Adrenal gland (tissue), 12 donors: Measurements from ENCODE around the gene BCL2L11. TPM values are rescaled to one million over a fixed set of nuclear protein-coding genes. Genes with fewer than 3 reads are reported as not detected.

ENCODE experiments used
- DNase-seq, 7 donors: peaks; one replicate each; pipeline ENCODE4 v3.0.0-alpha.2; 2019 to 2020
- H3K27ac ChIP-seq, 5 donors: fragments of 200-600 bp; sonication (generic) in 4 of 5; 1 replicate in 3 of 5; 2 replicates in 2 of 5; pipeline versions ENCODE4 v1.5.1 to v1.8.0; 2016 to 2020; ENCODE audit warnings: mild to moderate bottlenecking in 1 of 5
- H3K27me3 ChIP-seq: fragments of 200-600 bp; 2 replicates; pipeline ENCODE4 v1.8.0; 2021
- H3K36me3 ChIP-seq, 2 donors: fragments of 200-600 bp; replicated peaks in 1 of 2; 1 replicate in 1 of 2; 2 replicates in 1 of 2; pipeline versions ENCODE4 v1.5.1 to v1.8.0; 2018 to 2022
- H3K4me1 ChIP-seq, 2 donors: fragments of 200-600 bp; replicated peaks in 1 of 2; 1 replicate in 1 of 2; 2 replicates in 1 of 2; pipeline versions ENCODE4 v1.5.1 to v1.8.0; 2018 to 2021
- H3K4me3 ChIP-seq, 4 donors: fragments of 200-600 bp; sonication (generic) in 3 of 4; one replicate each; pipeline ENCODE4 v1.5.1; 2016 to 2018
- H3K9me3 ChIP-seq, 3 donors: fragments of 200-600 bp; sonication (generic) in 1 of 3; replicated peaks in 1 of 3; 1 replicate in 2 of 3; 2 replicates in 1 of 3; pipeline versions ENCODE4 v1.5.1 to v1.8.0; 2016 to 2021
- CTCF ChIP-seq, 6 experiments: fragments of 450-650 bp in 4 of 6; fragments of 200-600 bp in 2 of 6; sonication (generic) in 1 of 6; IDR thresholded peaks; 1 replicate in 5 of 6; 2 replicates in 1 of 6; pipeline versions ENCODE4 v1.5.1 to v1.8.0; 2016 to 2021; ENCODE audit warnings: antibody characterized with exemption in 6 of 6, mild to moderate bottlenecking in 2 of 6, moderate library complexity in 1 of 6
- POLR2A ChIP-seq, 2 donors: fragments of 450-650 bp; IDR thresholded peaks; one replicate each; pipeline ENCODE4 v1.6.1; 2017; ENCODE audit warnings: antibody characterized with exemption in 2 of 2, mild to moderate bottlenecking in 2 of 2, moderate library complexity in 1 of 2
- WGBS, 4 donors: extraction: QIAGEN DNeasy Blood & Tissue Kit in 2 of 4; methylation state at CpG; one replicate each; pipeline versions ENCODE4 v1.1.5 to v1.1.7; 2013 to 2017; 5-methylcytosine and 5-hydroxymethylcytosine counted together
- intact Hi-C, 2 donors: fragments of 100-400 bp; cut with DNase I; formaldehyde crosslinking; loops; one replicate each; pipeline versions ENCODE4 v1.14.1 to v1.15.0; 2022 to 2023
- polyA plus RNA-seq, 3 donors: library from polyadenylated mRNA; stranded (reverse); fragments of 200-250 nt in 2 of 3; fragments of 350-450 nt in 1 of 3; fragmentation: Illumina TruSeq in 1 of 3; extraction: RNeasy Lipid Tissue Mini Kit (QIAGEN cat#74804) in 1 of 3; gene quantifications; one replicate each; pipeline ENCODE4 v1.2.3, GENCODE V29; 2013 to 2014
- total RNA-seq, 9 donors: library from RNA; depleted of rRNA in 4 of 9; stranded (reverse); fragments of >200 nt in 4 of 9; fragments of 120-200 nt in 1 of 9; fragmentation: NEBNext Ultra II Directional in 1 of 9; extraction: Animal tissue kit (Norgen Biotek cat#: 25700) in 1 of 9; gene quantifications; one replicate each; pipeline versions ENCODE4 v1.1.0 to v1.2.4, GENCODE V29; 2013 to 2023
- donor health status: healthy with polysubstance abuse.
- donor health status: Bipolar disorder and iron deficiency.
- donor health status: DM: yes; HTN: yes; CAD: no.
- donor health status: DM: no; HTN: no; CAD: no.
- donor health status: DM: no; HTN: no; CAD: no.
- donor health status: DM: yes; HTN: yes; CAD: no.

Gene BCL2L11
- total and polyA plus RNA-seq, 12 donors, result 2.5 to 165 (median 15.7) TPM

GRCh38 chr2:111209045-111209514 lies 88.4 kb downstream of the BCL2L11 start:
- 89 to 96% (median 95%) methylated on average over 1 of the region's 1 CpG for WGBS, 4 donors
- no peak for DNase-seq
- intact Hi-C loops, result no loop called here
- peaks cover 0 to 5% (median 0%) of the 10 kb centered on the region in 3 donors for H3K9me3 ChIP-seq
- no peak overlapping the region for H3K27ac ChIP-seq
- H3K4me3 ChIP-seq, result no peak overlapping the region
- no peaks in the 10 kb centered on the region for H3K27me3 ChIP-seq
- TF ChIP-seq CTCF (IDR thresholded peaks at IDR 0.05) (no peak), POLR2A (IDR thresholded peaks at IDR 0.05) (no peak)
- H3K4me1 ChIP-seq, result no peaks in the 10 kb centered on the region
- no peaks in the 10 kb centered on the region for H3K36me3 ChIP-seq

- Histone ChIP-seq H3K9me3 (peaks cover 0 to 12% (median 0%) of the 10 kb centered on the region in 3 donors), H3K36me3 (no peaks in the 10 kb centered on the region), H3K4me1 (no peaks in the 10 kb centered on the region), H3K4me3 (no peak overlapping the region), H3K27ac (no peak overlapping the region), H3K27me3 (no peaks in the 10 kb centered on the region)
- no peak for DNase-seq
- intact Hi-C loops, result no loop called here
- no peak for TF ChIP-seq CTCF (IDR thresholded peaks at IDR 0.05)
- no peak for TF ChIP-seq POLR2A (IDR thresholded peaks at IDR 0.05)
- 96 to 100% (median 99%) methylated on average over 1 of the region's 1 CpG for WGBS, 4 donors
Observed at GRCh38 chr2:111210036-111210435, 89.3 kb downstream of the BCL2L11 start.

GRCh38 chr2:111213877-111214276 lies 93.2 kb downstream of the BCL2L11 start:
- H3K9me3 ChIP-seq, result peaks cover 0 to 12% (median 0%) of the 10 kb centered on the region in 3 donors
- DNase-seq, result no peak
- H3K36me3 ChIP-seq, result no peaks in the 10 kb centered on the region
- H3K4me3 ChIP-seq, result no peak overlapping the region
- H3K27me3 ChIP-seq, result no peaks in the 10 kb centered on the region
- intact Hi-C loops, result no loop called here
- TF ChIP-seq POLR2A (IDR thresholded peaks at IDR 0.05) (no peak), CTCF (IDR thresholded peaks at IDR 0.05) (no peak)
- H3K27ac ChIP-seq, result no peak overlapping the region
- no peaks in the 10 kb centered on the region for H3K4me1 ChIP-seq

- Histone ChIP-seq H3K4me3 (no peak overlapping the region), H3K36me3 (no peaks in the 10 kb centered on the region), H3K27ac (no peak overlapping the region), H3K9me3 (peaks cover 0 to 12% (median 0%) of the 10 kb centered on the region in 3 donors), H3K4me1 (no peaks in the 10 kb centered on the region), H3K27me3 (no peaks in the 10 kb centered on the region)
- intact Hi-C loops, result no loop called here
- DNase-seq, result no peak
- 79 to 88% (median 80%) methylated on average over 1 to 6 of the region's 6 CpGs; no CpG with 5 or more reads in 1 of the 4 donors for WGBS, 4 donors
- TF ChIP-seq POLR2A (IDR thresholded peaks at IDR 0.05), result no peak
Observed at GRCh38 chr2:111216811-111217652, 96.3 kb downstream of the BCL2L11 start.
